ENCODE data around the gene UBQLN3. TPM values are rescaled to one million over a fixed set of nuclear protein-coding genes. Genes with fewer than 3 reads are reported as not detected.

The UBQLN3 gene
- total RNA-seq, 1 experiment from 2014 or later = not detected

DNA sequence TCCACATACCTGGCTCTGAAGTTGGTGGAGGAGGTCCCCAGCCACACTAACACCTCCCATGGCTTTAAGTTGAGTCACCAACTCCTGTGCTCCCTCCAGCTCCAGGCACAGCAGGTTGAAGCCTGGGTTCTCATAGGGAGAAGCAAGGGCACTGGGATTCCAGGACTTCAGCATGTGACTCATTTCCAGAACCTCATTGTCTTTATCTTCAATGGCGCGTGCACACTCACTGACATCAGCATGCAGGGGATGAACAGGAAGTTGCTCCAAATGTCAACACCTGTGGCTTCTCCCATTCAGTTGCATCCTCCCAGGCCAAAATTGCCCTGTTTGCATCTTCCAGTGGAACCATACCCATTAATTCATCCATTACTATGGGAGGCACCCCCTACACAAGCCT lies 12.6 kb upstream of the UBQLN3 start:
- Histone ChIP-seq H3K9me3 (replicated peaks) (no peaks in the 10 kb centered on the region), H3K36me3 (no peaks in the 10 kb centered on the region), H3K4me3 (no peak overlapping the region), H3K27ac (no peak overlapping the region), H3K4me1 (no peaks in the 10 kb centered on the region), H3K27me3 (no peaks in the 10 kb centered on the region)
- DNase-seq = no peak

DNA sequence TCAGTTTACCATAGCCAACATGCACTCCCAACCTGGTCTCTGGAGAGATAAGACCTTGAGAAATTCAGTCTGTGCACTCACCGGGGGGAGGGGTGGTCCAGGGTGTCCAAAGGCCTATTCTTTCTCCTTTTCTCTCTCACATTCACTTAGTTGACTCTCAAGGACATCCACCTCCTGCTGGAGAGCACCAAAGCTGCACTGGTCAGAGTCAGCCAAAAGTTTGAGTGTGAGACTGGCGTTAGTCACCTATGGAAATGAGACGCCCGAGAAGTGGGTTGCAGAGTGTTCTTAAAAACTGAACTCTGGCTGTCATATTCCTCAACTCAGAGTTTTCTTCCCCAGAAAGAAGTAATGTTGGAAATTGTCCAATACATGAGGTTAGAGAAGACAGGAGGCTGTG lies 11.8 kb upstream of the UBQLN3 start:
- H3K4me1 ChIP-seq = no peaks in the 10 kb centered on the region
- no peak overlapping the region for H3K27ac ChIP-seq
- H3K36me3 ChIP-seq = no peaks in the 10 kb centered on the region
- H3K27me3 ChIP-seq = no peaks in the 10 kb centered on the region
- H3K4me3 ChIP-seq = no peak overlapping the region
- no peaks in the 10 kb centered on the region for H3K9me3 ChIP-seq (replicated peaks)
- no peak for DNase-seq

- H3K27me3 ChIP-seq = no peaks in the 10 kb centered on the region
- no peak within 1 kb of the TSS for H3K27ac ChIP-seq
- DNase-seq = no peak
- no peak within 1 kb of the TSS for H3K4me3 ChIP-seq
- H3K36me3 ChIP-seq = no peaks in the 10 kb centered on the region
- H3K9me3 ChIP-seq (replicated peaks) = no peaks in the 10 kb centered on the region
- H3K4me1 ChIP-seq = no peaks in the 10 kb centered on the region
These were observed 6.8 kb upstream of the UBQLN3 start, which contains the start of gene UBQLNL for GRCh38 chr11:5516599-5516998. Gene UBQLNL, minus strand, starts transcription at chr11:5516699. Its CDS starts 258 bp downstream, at chr11:5516441.

- H3K4me1 ChIP-seq = no peaks in the 10 kb centered on the region
- DNase-seq = no peak
- H3K27ac ChIP-seq = no peak overlapping the region
- H3K9me3 ChIP-seq (replicated peaks) = no peaks in the 10 kb centered on the region
- no peaks in the 10 kb centered on the region for H3K27me3 ChIP-seq
- H3K4me3 ChIP-seq = no peak overlapping the region
- no peaks in the 10 kb centered on the region for H3K36me3 ChIP-seq
These were observed 5.1 kb upstream of the UBQLN3 start for GRCh38 chr11:5514841-5515240.

DNA sequence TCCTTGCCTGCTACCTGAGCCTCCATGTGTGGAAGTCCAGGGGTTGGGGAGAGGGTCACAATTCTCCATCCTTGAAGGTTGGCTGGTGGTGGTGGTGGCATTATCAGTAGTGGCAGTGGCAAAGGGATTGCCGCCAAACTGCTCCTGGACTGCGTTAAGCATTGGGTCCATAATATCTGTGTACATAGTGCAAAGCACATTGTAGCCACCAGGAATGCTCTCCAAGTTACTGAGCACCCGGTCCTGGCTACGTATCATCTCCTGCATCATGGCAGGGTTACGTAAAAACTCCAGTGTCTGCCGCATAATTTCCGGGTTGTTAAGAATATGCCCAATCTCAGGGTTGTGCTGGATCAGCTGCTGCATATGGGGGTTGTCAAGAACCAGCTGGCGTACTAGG lies 1.2 kb downstream of the UBQLN3 start:
- H3K4me1 ChIP-seq = no peaks in the 10 kb centered on the region
- no peak overlapping the region for H3K27ac ChIP-seq
- H3K9me3 ChIP-seq (replicated peaks) = no peaks in the 10 kb centered on the region
- DNase-seq = no peak
- H3K36me3 ChIP-seq = no peaks in the 10 kb centered on the region
- H3K4me3 ChIP-seq = no peak overlapping the region
- H3K27me3 ChIP-seq = peaks cover 5% of the 10 kb centered on the region

- Histone ChIP-seq H3K36me3 (no peaks in the 10 kb centered on the region), H3K27me3 (peaks cover 5% of the 10 kb centered on the region), H3K9me3 (replicated peaks) (no peaks in the 10 kb centered on the region), H3K27ac (no peak overlapping the region), H3K4me1 (no peaks in the 10 kb centered on the region), H3K4me3 (no peak overlapping the region)
- peak; percentile 63 to 76 for DNase-seq
These were observed 1.8 kb downstream of the UBQLN3 start for GRCh38 chr11:5507933-5508305.

DNA sequence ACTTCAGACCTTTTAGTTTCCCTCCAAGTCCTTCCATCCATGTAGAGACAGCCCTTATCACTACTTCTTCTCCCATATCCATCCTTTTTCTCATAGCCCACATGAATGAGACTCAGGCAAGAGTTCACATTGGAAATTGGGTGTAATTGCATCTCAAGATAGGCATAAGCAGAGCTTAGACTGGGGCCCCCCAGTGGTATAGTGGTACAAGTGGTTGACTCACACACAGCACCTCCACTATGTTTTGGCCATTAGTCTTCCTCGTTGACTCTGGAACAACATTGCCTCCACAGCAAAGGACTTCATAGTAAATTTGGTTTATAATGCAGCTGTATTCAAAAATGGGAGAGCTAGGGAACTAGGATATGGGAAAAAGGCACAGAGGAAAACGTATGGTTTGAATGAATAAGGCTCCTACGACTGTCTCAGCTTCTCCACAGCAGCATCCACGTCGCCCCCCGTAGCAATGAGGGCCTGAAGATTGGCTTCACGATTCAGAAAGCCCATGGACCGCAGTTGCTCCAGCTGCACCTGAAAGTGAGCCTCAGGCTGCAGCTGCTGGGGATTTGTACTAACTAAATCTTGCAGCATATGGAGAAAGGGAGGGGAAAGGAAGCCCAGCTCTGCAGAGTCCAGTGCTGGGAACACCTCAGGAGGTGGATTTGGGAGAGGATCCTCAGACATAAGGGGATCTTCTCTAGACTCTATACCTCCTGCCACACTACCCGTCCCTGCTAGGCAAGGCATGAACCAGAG lies 2.4 kb downstream of the UBQLN3 start:
- no peaks in the 10 kb centered on the region for H3K9me3 ChIP-seq (replicated peaks)
- peaks cover 5% of the 10 kb centered on the region for H3K27me3 ChIP-seq
- no peaks in the 10 kb centered on the region for H3K36me3 ChIP-seq
- peak; percentile 26 to 53 for DNase-seq
- no peak overlapping the region for H3K4me3 ChIP-seq
- no peaks in the 10 kb centered on the region for H3K4me1 ChIP-seq
- no peak overlapping the region for H3K27ac ChIP-seq

DNA sequence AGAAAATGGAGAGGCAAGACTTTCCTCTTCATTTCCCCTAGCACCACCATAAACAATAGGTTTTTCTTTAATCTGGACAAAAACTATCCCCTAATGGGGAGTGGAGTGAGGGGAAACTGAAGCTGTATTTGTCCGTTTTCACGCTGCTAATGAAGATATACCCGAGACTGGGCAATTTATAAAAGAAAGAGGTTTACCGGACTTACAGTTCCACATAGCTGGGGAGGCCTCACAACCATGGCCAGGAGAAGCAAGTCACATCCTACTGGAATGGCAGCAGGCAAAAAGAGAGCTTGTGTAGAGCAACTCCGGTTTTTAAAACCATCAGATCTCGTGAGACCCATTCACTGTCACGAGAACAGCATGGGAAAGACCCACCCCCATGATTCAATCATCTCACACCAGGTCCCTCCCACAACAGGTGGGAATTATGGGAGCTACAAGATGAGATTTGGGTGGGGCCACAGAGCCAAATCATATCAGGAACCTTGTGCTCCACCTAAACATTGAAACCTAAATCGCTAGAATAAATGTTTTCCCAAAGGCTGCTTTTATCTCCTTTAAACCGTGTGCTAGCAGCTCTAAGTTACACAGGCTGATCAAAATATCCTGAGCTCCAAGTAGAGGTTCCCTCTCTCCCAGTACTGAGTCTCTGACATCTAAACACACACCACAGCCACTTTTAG lies 4.3 kb downstream of the UBQLN3 start:
- DNase-seq = no peak
- Histone ChIP-seq H3K4me3 (no peak overlapping the region), H3K4me1 (no peaks in the 10 kb centered on the region)

DNA sequence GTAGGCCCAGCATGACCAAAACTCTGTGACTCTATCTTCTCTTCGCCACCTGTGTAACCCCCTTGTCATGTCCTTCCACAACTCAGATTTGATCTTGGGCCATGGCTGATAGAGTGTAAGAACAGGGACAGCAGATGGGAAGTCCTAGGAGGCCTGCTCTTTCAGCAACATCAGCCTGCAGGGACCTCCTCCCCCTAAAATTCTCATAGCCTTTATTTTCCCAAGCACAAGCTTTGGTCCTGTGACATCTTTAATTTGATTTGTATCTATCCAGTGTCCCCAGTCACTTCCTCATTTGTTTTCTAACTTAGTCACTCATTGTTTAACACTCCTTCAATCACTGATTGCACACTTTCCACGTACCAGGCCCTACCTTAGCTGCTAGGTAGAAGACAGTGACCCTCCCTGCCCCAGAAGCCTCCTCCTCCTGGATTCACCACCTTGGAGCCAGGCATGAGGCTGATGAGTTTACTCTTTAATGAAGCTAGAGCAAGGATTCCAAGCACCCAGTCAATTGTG lies 5.3 kb downstream of the UBQLN3 start:
- H3K36me3 ChIP-seq = no peaks in the 10 kb centered on the region
- H3K4me3 ChIP-seq = no peak overlapping the region
- no peaks in the 10 kb centered on the region for H3K4me1 ChIP-seq
- peaks cover 5% of the 10 kb centered on the region for H3K27me3 ChIP-seq
- no peak overlapping the region for H3K27ac ChIP-seq
- no peak for DNase-seq
- H3K9me3 ChIP-seq (replicated peaks) = no peaks in the 10 kb centered on the region

More for the DNA sequence above, 4.3 kb downstream of the UBQLN3 start:
- no peaks in the 10 kb centered on the region for H3K9me3 ChIP-seq (replicated peaks)
- peaks cover 5% of the 10 kb centered on the region for H3K27me3 ChIP-seq
- no peak overlapping the region for H3K27ac ChIP-seq
- H3K36me3 ChIP-seq = no peaks in the 10 kb centered on the region

- no peak for DNase-seq
- H3K4me3 ChIP-seq = no peak overlapping the region
These were observed 9.4 kb downstream of the UBQLN3 start for GRCh38 chr11:5500393-5500801.

DNA sequence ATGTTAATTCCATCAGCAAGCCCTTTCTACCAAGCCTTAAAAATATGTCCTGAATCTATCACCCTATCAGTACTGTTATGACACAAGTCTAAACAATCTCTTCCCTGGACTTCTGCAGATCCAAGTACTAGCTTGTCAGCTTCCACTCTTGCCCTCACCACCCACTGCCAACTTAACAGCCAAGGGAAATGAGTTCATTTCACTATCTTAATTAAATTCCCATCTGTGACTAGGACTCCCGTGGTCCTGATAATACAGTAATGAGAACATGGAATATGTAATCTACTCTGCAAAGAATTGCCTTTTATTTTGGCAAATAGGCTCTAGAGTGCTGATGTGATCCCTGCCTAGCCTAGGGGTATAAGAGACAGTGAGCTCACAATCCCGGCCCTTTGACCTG lies 10.1 kb downstream of the UBQLN3 start:
- Histone ChIP-seq H3K9me3 (replicated peaks) (no peaks in the 10 kb centered on the region), H3K36me3 (no peaks in the 10 kb centered on the region), H3K4me1 (no peaks in the 10 kb centered on the region), H3K4me3 (no peak overlapping the region), H3K27me3 (no peaks in the 10 kb centered on the region; the same call in 1 of the 2 replicates), H3K27ac (no peak overlapping the region)
- no peak for DNase-seq

More at GRCh38 chr11:5500393-5500801, 9.4 kb downstream of the UBQLN3 start:
- Histone ChIP-seq H3K4me1 (no peaks in the 10 kb centered on the region), H3K27me3 (no peaks in the 10 kb centered on the region; the same call in none of the 2 replicates), H3K9me3 (replicated peaks) (no peaks in the 10 kb centered on the region), H3K27ac (no peak overlapping the region), H3K36me3 (no peaks in the 10 kb centered on the region)

GRCh38 chr11:5489576-5490357 lies 20.0 kb downstream of the UBQLN3 start:
- H3K36me3 ChIP-seq = no peaks in the 10 kb centered on the region

DNA sequence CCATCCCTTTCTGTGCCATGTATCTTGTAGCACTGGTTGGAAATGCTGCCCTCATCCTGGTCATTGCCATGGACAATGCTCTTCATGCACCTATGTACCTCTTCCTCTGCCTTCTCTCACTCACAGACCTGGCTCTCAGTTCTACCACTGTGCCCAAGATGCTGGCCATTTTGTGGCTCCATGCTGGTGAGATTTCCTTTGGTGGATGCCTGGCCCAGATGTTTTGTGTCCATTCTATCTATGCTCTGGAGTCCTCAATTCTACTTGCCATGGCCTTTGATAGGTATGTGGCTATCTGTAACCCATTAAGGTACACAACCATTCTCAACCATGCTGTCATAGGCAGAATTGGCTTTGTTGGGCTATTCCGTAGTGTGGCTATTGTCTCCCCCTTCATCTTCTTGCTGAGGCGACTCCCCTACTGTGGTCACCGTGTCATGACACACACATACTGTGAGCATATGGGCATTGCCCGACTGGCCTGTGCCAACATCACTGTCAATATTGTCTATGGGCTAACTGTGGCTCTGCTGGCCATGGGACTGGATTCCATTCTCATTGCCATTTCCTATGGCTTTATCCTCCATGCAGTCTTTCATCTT lies 20.9 kb downstream of the UBQLN3 start:
- Histone ChIP-seq H3K27ac (no peak overlapping the region), H3K9me3 (replicated peaks) (no peaks in the 10 kb centered on the region), H3K27me3 (no peaks in the 10 kb centered on the region), H3K36me3 (no peaks in the 10 kb centered on the region), H3K4me1 (no peaks in the 10 kb centered on the region), H3K4me3 (no peak overlapping the region)
- DNase-seq = no peak

More at GRCh38 chr11:5489576-5490357, 20.0 kb downstream of the UBQLN3 start:
- Histone ChIP-seq H3K27ac (no peak overlapping the region), H3K9me3 (replicated peaks) (no peaks in the 10 kb centered on the region), H3K4me3 (no peak overlapping the region), H3K4me1 (no peaks in the 10 kb centered on the region), H3K27me3 (no peaks in the 10 kb centered on the region)
- no peak for DNase-seq

DNA sequence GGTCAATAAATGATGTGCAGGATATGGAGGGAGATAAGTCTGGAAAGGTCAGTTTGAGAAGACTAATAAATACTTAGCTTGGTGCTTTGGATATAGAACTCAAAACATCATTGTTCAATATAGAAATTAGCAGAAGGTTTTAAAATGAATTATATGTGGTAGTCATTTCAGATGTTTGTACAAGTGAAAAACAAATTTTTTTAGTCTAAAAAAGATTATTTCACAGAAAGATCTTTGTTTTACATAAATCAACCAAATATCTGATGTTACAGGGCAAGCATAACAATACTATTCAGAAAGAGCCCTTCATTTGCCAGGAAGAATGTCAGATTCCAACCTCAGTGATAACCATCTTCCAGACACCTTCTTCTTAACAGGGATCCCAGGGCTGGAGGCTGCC lies 21.4 kb downstream of the UBQLN3 start, which contains the start of gene OR52D1:
OR52D1 (plus strand) TSS at position 301 of the 400 bp plus-strand sequence; CDS start at position 323, 22 bp downstream.
- Histone ChIP-seq H3K4me3 (no peak within 1 kb of the TSS), H3K27me3 (no peaks in the 10 kb centered on the region), H3K9me3 (replicated peaks) (no peaks in the 10 kb centered on the region), H3K36me3 (no peaks in the 10 kb centered on the region), H3K4me1 (no peaks in the 10 kb centered on the region), H3K27ac (no peak within 1 kb of the TSS)
- DNase-seq = no peak
